Peyer's patch (tissue), 4 donors: ENCODE results near the gene RAB41. TPM values are rescaled to one million over a fixed set of nuclear protein-coding genes. Genes with fewer than 3 reads are reported as not detected.
"Not testable (repeated sequence)": the region's sequence is repeated elsewhere in the genome, so short reads cannot be mapped to it uniquely, and the experiment has no call there.

ENCODE experiments used
- DNase-seq, 3 donors: peaks; one replicate each; pipeline ENCODE4 v3.0.0-alpha.2; 2017 to 2019
- H3K27ac ChIP-seq, 4 donors: fragments of 200-600 bp; sonication (generic); one replicate each; pipeline ENCODE4 v1.5.1; 2016 to 2019
- H3K27me3 ChIP-seq, 2 donors: fragments of 200-600 bp; sonication (generic); one replicate each; pipeline ENCODE4 v1.5.1; 2019
- H3K36me3 ChIP-seq, 3 donors: fragments of 200-600 bp; sonication (generic); one replicate each; pipeline ENCODE4 v1.5.1; 2016 to 2019
- H3K4me1 ChIP-seq, 4 donors: fragments of 200-600 bp; sonication (generic); one replicate each; pipeline ENCODE4 v1.5.1; 2016 to 2019
- H3K4me3 ChIP-seq, 4 donors: fragments of 200-600 bp; sonication (generic); 1 replicate in 3 of 4; 2 replicates in 1 of 4; pipeline ENCODE4 v1.5.1; 2016 to 2019; ENCODE audit warnings: mild to moderate bottlenecking in 1 of 4
- H3K9me3 ChIP-seq, 4 donors: fragments of 200-600 bp; sonication (generic); one replicate each; pipeline ENCODE4 v1.5.1; 2016 to 2019; ENCODE audit warnings: mild to moderate bottlenecking in 1 of 4
- POLR2A ChIP-seq, 2 donors: fragments of 450-650 bp; IDR thresholded peaks; one replicate each; pipeline ENCODE4 v1.5.1; 2017; ENCODE audit warnings: antibody characterized with exemption in 2 of 2, mild to moderate bottlenecking in 2 of 2, moderate library complexity in 2 of 2
- total RNA-seq, 4 donors: library from RNA; depleted of rRNA; stranded (reverse); fragments of >200 nt; gene quantifications; one replicate each; pipeline ENCODE4 v1.1.0, GENCODE V29; 2016
- TF ChIP-seq, protein P1 (sequence below), 6 experiments: fragments of 450-650 bp in 4 of 6; fragments of 200-600 bp in 2 of 6; sonication (generic) in 1 of 6; IDR thresholded peaks; one replicate each; pipeline ENCODE4 v1.5.1; 2017 to 2019; ENCODE audit warnings: antibody characterized with exemption in 6 of 6, mild to moderate bottlenecking in 3 of 6, moderate library complexity in 1 of 6

The RAB41 gene
- total RNA-seq, 4 donors from 2014 or later: not detected

DNA sequence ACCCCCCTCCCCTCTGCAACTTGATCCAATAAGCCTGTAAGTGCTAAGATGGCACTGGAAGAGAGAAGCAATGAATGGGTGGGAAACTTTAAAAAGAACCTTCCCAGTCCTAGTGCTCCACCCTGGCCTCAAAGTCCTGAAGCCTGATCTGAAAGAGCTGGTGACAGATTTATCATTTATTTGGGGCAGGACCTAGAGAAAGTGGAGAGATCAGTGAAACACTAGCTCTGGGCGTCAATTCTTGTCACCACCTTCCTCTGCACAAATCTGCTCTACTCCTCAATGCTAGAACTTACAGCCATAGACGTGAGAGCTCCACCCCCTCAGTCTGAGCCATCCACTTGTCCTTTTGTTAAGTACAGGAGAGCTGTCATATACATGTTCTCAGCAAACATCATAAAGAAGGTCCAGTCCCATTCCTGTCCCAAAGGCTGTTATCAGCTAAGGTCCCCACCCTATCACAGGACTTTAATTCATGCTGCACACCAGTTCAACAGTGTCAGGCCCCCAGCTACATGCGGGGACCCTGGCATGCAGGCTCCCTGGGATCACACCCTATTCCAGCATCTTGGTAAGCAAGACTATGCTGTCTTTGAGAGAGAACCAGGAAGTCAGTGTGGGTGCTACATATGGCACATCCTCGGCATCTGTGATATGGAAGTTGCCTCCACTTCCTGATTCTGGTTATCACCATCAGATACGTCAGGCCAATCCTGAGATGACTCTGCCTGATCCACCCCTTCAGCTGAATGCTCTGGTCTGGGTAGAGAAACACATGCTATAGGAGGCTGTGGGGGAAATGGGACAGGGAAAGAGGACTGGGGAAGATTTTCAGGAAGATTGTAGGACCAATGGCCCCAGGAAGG is 24.3 kb upstream of the RAB41 start:
- Histone ChIP-seq H3K27ac (no peak overlapping the region), H3K27me3 (no peaks in the 10 kb centered on the region), H3K9me3 (no peaks in the 10 kb centered on the region), H3K4me3 (no peak overlapping the region), H3K4me1 (no peaks in the 10 kb centered on the region), H3K36me3 (no peaks in the 10 kb centered on the region)
- no peak for TF ChIP-seq POLR2A (IDR thresholded peaks at IDR 0.05)
- TF ChIP-seq, protein P1, sequence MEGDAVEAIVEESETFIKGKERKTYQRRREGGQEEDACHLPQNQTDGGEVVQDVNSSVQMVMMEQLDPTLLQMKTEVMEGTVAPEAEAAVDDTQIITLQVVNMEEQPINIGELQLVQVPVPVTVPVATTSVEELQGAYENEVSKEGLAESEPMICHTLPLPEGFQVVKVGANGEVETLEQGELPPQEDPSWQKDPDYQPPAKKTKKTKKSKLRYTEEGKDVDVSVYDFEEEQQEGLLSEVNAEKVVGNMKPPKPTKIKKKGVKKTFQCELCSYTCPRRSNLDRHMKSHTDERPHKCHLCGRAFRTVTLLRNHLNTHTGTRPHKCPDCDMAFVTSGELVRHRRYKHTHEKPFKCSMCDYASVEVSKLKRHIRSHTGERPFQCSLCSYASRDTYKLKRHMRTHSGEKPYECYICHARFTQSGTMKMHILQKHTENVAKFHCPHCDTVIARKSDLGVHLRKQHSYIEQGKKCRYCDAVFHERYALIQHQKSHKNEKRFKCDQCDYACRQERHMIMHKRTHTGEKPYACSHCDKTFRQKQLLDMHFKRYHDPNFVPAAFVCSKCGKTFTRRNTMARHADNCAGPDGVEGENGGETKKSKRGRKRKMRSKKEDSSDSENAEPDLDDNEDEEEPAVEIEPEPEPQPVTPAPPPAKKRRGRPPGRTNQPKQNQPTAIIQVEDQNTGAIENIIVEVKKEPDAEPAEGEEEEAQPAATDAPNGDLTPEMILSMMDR (IDR thresholded peaks at IDR 0.05): no peak
- no peak for DNase-seq

DNA sequence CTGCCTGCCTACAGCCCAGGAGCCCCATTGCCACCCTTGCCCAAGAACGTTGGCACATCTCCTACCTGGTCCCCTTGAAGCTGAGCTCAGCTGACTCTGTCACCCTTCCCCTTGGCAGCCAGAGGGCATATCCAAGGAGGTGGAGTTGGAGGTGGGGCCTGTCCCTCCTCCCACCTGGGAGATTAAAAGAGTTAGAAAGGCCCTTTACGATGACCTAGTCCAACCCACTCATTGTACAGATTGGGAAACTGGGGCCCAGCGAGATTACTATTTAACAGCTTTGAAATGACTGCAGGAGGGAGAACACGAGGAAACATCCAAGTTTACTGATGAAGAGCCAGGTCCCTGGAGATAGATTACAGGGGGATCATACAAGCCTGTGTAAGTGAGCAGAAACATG is 21.9 kb upstream of the RAB41 start, which contains the start of gene P2RY4:
Gene P2RY4 (minus strand): TSS at position 101 of the 400 bp plus-strand sequence. CDS start 580 bp downstream, outside the sequence.
- DNase-seq: no peak
- no peak for TF ChIP-seq POLR2A (IDR thresholded peaks at IDR 0.05)
- TF ChIP-seq, protein P1 (IDR thresholded peaks at IDR 0.05): no peak
- H3K27ac ChIP-seq: no peak within 1 kb of the TSS
- H3K36me3 ChIP-seq: no peaks in the 10 kb centered on the region
- H3K27me3 ChIP-seq: no peaks in the 10 kb centered on the region
- H3K4me1 ChIP-seq: no peaks in the 10 kb centered on the region
- no peak within 1 kb of the TSS for H3K4me3 ChIP-seq
- H3K9me3 ChIP-seq: no peaks in the 10 kb centered on the region

GRCh38 chrX:70262952-70263567 is 18.9 kb upstream of the RAB41 start:
- Histone ChIP-seq H3K27me3 (no peaks in the 10 kb centered on the region), H3K27ac (no peak overlapping the region), H3K4me3 (no peak overlapping the region), H3K9me3 (no peaks in the 10 kb centered on the region), H3K4me1 (no peaks in the 10 kb centered on the region), H3K36me3 (no peaks in the 10 kb centered on the region)
- TF ChIP-seq, protein P1 (IDR thresholded peaks at IDR 0.05): peak in 4 of 6 experiments; percentile 21 to 66 (median 62)
- no peak for TF ChIP-seq POLR2A (IDR thresholded peaks at IDR 0.05)
- DNase-seq: peak in 2 of 3 donors; percentile 64 to 66

GRCh38 chrX:70264784-70265183 is 17.2 kb upstream of the RAB41 start:
- no peaks in the 10 kb centered on the region for H3K27me3 ChIP-seq
- no peaks in the 10 kb centered on the region for H3K36me3 ChIP-seq
- no peak for DNase-seq
- no peaks in the 10 kb centered on the region for H3K9me3 ChIP-seq
- H3K4me3 ChIP-seq: no peak overlapping the region
- H3K27ac ChIP-seq: no peak overlapping the region
- H3K4me1 ChIP-seq: no peaks in the 10 kb centered on the region
- TF ChIP-seq, protein P1 (IDR thresholded peaks at IDR 0.05): no peak
- no peak for TF ChIP-seq POLR2A (IDR thresholded peaks at IDR 0.05)

DNA sequence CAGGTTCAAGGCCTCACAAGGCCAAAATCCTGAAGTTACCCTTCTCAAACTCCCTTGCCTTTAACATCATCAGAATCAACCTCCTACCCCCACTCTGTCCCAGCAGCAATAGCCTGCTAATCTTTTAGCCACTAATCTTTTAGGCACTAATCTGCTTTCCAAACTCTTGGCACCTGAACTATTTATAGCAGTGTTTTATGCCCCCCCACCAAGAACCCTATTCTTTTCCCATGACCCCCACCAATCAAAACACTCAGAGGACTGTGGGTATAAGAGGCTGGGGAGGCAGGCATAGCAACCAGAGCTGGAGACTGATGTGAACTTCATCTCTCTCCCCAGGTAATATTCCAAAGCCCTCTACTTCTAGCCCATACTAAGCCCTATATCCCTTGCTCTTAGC is 13.9 kb upstream of the RAB41 start, which contains the start of gene ARR3:
Gene ARR3 (plus strand): TSS at position 301 of the 400 bp plus-strand sequence. CDS start 1,052 bp downstream, outside the sequence.
- Histone ChIP-seq H3K4me1 (no peaks in the 10 kb centered on the region), H3K27ac (no peak within 1 kb of the TSS), H3K36me3 (no peaks in the 10 kb centered on the region), H3K27me3 (no peaks in the 10 kb centered on the region), H3K9me3 (no peaks in the 10 kb centered on the region), H3K4me3 (no peak within 1 kb of the TSS)
- TF ChIP-seq, protein P1 (IDR thresholded peaks at IDR 0.05): no peak
- no peak for TF ChIP-seq POLR2A (IDR thresholded peaks at IDR 0.05)
- DNase-seq: no peak

DNA sequence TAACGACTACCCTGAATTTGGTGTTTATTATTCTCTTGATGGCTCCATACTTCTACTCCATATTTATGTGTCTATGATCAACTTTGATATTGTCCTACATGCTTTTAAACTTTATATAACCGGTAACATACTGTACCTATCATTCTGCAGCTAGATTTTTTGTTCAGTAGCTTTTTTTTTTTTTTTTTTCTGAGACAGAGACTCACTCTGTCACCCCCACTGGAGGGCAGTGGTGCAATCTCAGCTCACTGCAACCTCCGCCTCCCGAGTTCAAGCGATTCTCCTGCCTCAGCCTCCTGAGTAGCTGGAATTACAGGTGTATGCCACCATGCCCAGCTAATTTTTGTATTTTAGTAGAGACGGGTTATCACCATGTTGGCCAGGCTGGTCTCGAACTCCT is 7.9 kb upstream of the RAB41 start:
- H3K27ac ChIP-seq, H3K4me1 ChIP-seq, H3K36me3 ChIP-seq, H3K4me3 ChIP-seq, H3K27me3 ChIP-seq, H3K9me3 ChIP-seq, DNase-seq: not testable (repeated sequence)
